Inferior parietal cortex (tissue), 1 donor: ENCODE data around the gene WNT7B.

Source experiments
- DNase-seq: peaks from one replicate; pipeline ENCODE4 v3.0.0-alpha.2; 2016; ENCODE audit errors: extremely low spot score

The WNT7B gene

GRCh38 chr22:45957826-45958225, 19.1 kb downstream of the WNT7B start:
- DNase-seq = no peak

GRCh38 chr22:45953178-45953577, 23.8 kb downstream of the WNT7B start:
- DNase-seq = no peak

GRCh38 chr22:45952553-45952952, 24.4 kb downstream of the WNT7B start:
- DNase-seq = no peak

- no peak for DNase-seq
Measured at GRCh38 chr22:45952151-45952550, 24.8 kb downstream of the WNT7B start.

GRCh38 chr22:45949891-45950290, 27.1 kb downstream of the WNT7B start:
- no peak for DNase-seq

- DNase-seq = no peak
Measured at GRCh38 chr22:45949258-45949870, 27.6 kb downstream of the WNT7B start.

GRCh38 chr22:45948081-45948648, 28.8 kb downstream of the WNT7B start:
- no peak for DNase-seq

- DNase-seq = peak; percentile 32
Measured at GRCh38 chr22:45946805-45947600, 30.0 kb downstream of the WNT7B start.

GRCh38 chr22:45945621-45946106, 31.3 kb downstream of the WNT7B start:
- DNase-seq = no peak

GRCh38 chr22:45942787-45943493, 34.0 kb downstream of the WNT7B start:
- no peak for DNase-seq

GRCh38 chr22:45942344-45942743, 34.6 kb downstream of the WNT7B start:
- no peak for DNase-seq

GRCh38 chr22:45938913-45939312, 38.0 kb downstream of the WNT7B start:
- no peak for DNase-seq

- no peak for DNase-seq
Measured at GRCh38 chr22:45937960-45938359, 39.0 kb downstream of the WNT7B start.

GRCh38 chr22:45935573-45935972, 41.4 kb downstream of the WNT7B start:
- no peak for DNase-seq

- DNase-seq = peak; percentile 13
Measured at GRCh38 chr22:45934659-45935341, 42.2 kb downstream of the WNT7B start.

- DNase-seq = no peak
Measured at GRCh38 chr22:45934168-45934564, 42.8 kb downstream of the WNT7B start.

- DNase-seq = no peak
Measured at GRCh38 chr22:45933506-45934167, 43.3 kb downstream of the WNT7B start.

- DNase-seq = no peak
Measured at GRCh38 chr22:45932071-45932470, 44.9 kb downstream of the WNT7B start.

GRCh38 chr22:45931042-45931441, 45.9 kb downstream of the WNT7B start:
- no peak for DNase-seq

GRCh38 chr22:45930324-45930723, 46.6 kb downstream of the WNT7B start:
- DNase-seq = no peak

- DNase-seq = no peak
Measured at GRCh38 chr22:45929649-45930048, 47.3 kb downstream of the WNT7B start.
